PC-9 (cell line): Measurements from ENCODE around the gene PLXNA3.

ENCODE experiments used
- CTCF ChIP-seq: fragments of 200-600 bp; sonication (generic); conservative IDR thresholded peaks from 2 replicates; pipeline ENCODE4 v1.6.1; 2017; ENCODE audit warnings: mixed run types, antibody characterized with exemption, mild to moderate bottlenecking, moderate library complexity
- EZH2 ChIP-seq: fragments of 200-600 bp; sonication (generic); IDR thresholded peaks from 2 replicates; pipeline ENCODE4 v1.8.0; 2017; ENCODE audit warnings: antibody characterized with exemption, low read depth

GRCh38 chrX:154429711-154430110, 28.4 kb upstream of the PLXNA3 start:
- TF ChIP-seq EZH2 = no peak
- TF ChIP-seq CTCF = no peak
